Thyroid gland (tissue), 4 donors: ENCODE measurements around the gene CDC45. TPM values are rescaled to one million over a fixed set of nuclear protein-coding genes. Genes with fewer than 3 reads are reported as not detected.

Source experiments
- DNase-seq, 2 donors: peaks; one replicate each; pipeline ENCODE4 v3.0.0-alpha.2; 2019
- H3K27ac ChIP-seq, 3 donors: fragments of 200-600 bp; sonication (generic); 1 replicate in 2 of 3; 2 replicates in 1 of 3; pipeline ENCODE4 v1.5.1; 2016 to 2019; ENCODE audit warnings: mild to moderate bottlenecking in 1 of 3, moderate library complexity in 1 of 3
- H3K27me3 ChIP-seq: fragments of 200-600 bp; sonication (generic); one replicate; pipeline ENCODE4 v1.5.1; 2019
- H3K36me3 ChIP-seq, 2 donors: fragments of 200-600 bp; sonication (generic); one replicate each; pipeline ENCODE4 v1.5.1; 2016 to 2019
- H3K4me1 ChIP-seq, 2 donors: fragments of 200-600 bp; sonication (generic); one replicate each; pipeline ENCODE4 v1.5.1; 2017 to 2019
- H3K4me3 ChIP-seq, 3 donors: fragments of 200-600 bp; sonication (generic); replicated peaks in 1 of 3; 1 replicate in 2 of 3; 2 replicates in 1 of 3; pipeline ENCODE4 v1.5.1; 2016; ENCODE audit warnings: mild to moderate bottlenecking in 1 of 3
- H3K9me3 ChIP-seq: fragments of 200-600 bp; sonication (generic); one replicate; pipeline ENCODE4 v1.5.1; 2017
- POLR2A ChIP-seq, 2 donors: fragments of 450-650 bp; IDR thresholded peaks; one replicate each; pipeline ENCODE4 v1.6.1; 2017; ENCODE audit warnings: antibody characterized with exemption in 2 of 2, mild to moderate bottlenecking in 2 of 2, moderate library complexity in 1 of 2
- WGBS, 2 donors: methylation state at CpG; one replicate each; pipeline ENCODE4 v1.1.5; 2017; 5-methylcytosine and 5-hydroxymethylcytosine counted together
- intact Hi-C: fragments of 100-400 bp; cut with DNase I; formaldehyde crosslinking; loops from one replicate; pipeline ENCODE4 v1.15.1; 2023
- total RNA-seq, 4 donors: library from RNA; depleted of rRNA; stranded (reverse); fragments of >200 nt; gene quantifications; one replicate each; pipeline ENCODE4 v1.2.3, GENCODE V29; 2016
- TF ChIP-seq, protein P1 (sequence below), 6 experiments: fragments of 200-600 bp in 3 of 6; fragments of 450-650 bp in 3 of 6; sonication (generic) in 3 of 6; IDR thresholded peaks; one replicate each; pipeline ENCODE4 v1.5.1; 2016 to 2019; ENCODE audit warnings: antibody characterized with exemption in 6 of 6, mild to moderate bottlenecking in 2 of 6, inconsistent platforms in 1 of 6, moderate library complexity in 1 of 6

The CDC45 gene
- total RNA-seq, 4 donors from 2014 or later = 0.24 to 1.9 (median 1.7) TPM; not detected in 1

GRCh38 chr22:19537941-19538488 lies 58.3 kb downstream of the CDC45 start:
- WGBS, 2 donors = 84 to 92% methylated on average over 5 of the region's 5 CpGs
- TF ChIP-seq POLR2A (IDR thresholded peaks at IDR 0.05) = no peak
- TF ChIP-seq, protein P1, sequence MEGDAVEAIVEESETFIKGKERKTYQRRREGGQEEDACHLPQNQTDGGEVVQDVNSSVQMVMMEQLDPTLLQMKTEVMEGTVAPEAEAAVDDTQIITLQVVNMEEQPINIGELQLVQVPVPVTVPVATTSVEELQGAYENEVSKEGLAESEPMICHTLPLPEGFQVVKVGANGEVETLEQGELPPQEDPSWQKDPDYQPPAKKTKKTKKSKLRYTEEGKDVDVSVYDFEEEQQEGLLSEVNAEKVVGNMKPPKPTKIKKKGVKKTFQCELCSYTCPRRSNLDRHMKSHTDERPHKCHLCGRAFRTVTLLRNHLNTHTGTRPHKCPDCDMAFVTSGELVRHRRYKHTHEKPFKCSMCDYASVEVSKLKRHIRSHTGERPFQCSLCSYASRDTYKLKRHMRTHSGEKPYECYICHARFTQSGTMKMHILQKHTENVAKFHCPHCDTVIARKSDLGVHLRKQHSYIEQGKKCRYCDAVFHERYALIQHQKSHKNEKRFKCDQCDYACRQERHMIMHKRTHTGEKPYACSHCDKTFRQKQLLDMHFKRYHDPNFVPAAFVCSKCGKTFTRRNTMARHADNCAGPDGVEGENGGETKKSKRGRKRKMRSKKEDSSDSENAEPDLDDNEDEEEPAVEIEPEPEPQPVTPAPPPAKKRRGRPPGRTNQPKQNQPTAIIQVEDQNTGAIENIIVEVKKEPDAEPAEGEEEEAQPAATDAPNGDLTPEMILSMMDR (IDR thresholded peaks at IDR 0.05) = no peak
- intact Hi-C loops = no loop called here

GRCh38 chr22:19540394-19540793 lies 60.7 kb downstream of the CDC45 start:
- Histone ChIP-seq H3K4me1 (peaks cover 0 to 3% of the 10 kb centered on the region in 2 donors), H3K9me3 (no peaks in the 10 kb centered on the region), H3K27ac (no peak overlapping the region), H3K36me3 (no peaks in the 10 kb centered on the region), H3K4me3 (no peak overlapping the region), H3K27me3 (no peaks in the 10 kb centered on the region)
- DNase-seq = no peak
- intact Hi-C loops = no loop called here
- no peak for TF ChIP-seq POLR2A (IDR thresholded peaks at IDR 0.05)
- TF ChIP-seq, protein P1 (IDR thresholded peaks at IDR 0.05) = no peak

More at GRCh38 chr22:19537941-19538488, 58.3 kb downstream of the CDC45 start:
- no peaks in the 10 kb centered on the region for H3K36me3 ChIP-seq
- no peak overlapping the region for H3K27ac ChIP-seq
- H3K4me1 ChIP-seq = no peaks in the 10 kb centered on the region
- H3K4me3 ChIP-seq = no peak overlapping the region
- no peaks in the 10 kb centered on the region for H3K9me3 ChIP-seq
- no peak for DNase-seq
- no peaks in the 10 kb centered on the region for H3K27me3 ChIP-seq

DNA sequence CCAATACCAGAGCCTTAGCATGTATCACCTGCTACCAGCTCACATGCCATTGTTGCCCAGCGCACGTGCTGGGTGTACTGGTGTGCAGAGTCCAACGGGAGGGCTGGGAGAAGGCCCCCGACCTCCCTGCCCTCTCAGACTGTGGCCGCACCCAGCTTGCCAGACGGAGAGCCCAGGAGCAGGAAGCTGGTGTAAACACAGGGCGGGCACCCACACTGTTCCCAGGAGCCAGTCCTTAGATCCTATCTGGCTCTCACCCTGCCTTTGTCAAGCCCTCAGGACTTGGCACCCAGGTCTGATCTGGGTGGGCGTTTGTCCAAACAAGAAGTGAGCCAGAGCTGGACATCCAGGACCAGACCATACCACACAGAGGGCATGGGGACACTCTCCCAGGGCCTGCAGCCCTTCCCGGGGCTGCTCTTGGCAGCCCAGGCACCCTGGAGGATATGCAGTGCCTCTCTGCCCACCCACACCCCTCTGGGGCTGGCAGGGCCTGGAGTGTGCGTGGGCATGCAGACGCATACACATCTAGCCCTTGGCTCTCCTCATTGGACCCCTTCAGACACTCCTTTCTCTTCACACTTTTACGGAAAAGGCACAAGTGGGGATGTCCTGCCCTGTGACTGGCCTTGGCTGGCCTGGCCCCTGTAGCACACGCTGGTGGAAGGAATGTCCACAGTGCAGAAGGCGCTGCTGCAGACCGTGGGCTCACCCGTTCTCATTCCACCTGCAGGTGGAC lies 64.4 kb downstream of the CDC45 start:
- Histone ChIP-seq H3K27ac (no peak overlapping the region), H3K27me3 (no peaks in the 10 kb centered on the region), H3K4me3 (no peak overlapping the region), H3K4me1 (peaks cover 0 to 3% of the 10 kb centered on the region in 2 donors), H3K36me3 (no peaks in the 10 kb centered on the region), H3K9me3 (no peaks in the 10 kb centered on the region)
- intact Hi-C loops = no loop called here
- TF ChIP-seq, protein P1 (IDR thresholded peaks at IDR 0.05) = no peak
- TF ChIP-seq POLR2A (IDR thresholded peaks at IDR 0.05) = no peak
- 61 to 77% methylated on average over 11 to 13 of the region's 16 CpGs for WGBS, 2 donors
- peak in 1 of 2 donors; percentile 33 for DNase-seq

DNA sequence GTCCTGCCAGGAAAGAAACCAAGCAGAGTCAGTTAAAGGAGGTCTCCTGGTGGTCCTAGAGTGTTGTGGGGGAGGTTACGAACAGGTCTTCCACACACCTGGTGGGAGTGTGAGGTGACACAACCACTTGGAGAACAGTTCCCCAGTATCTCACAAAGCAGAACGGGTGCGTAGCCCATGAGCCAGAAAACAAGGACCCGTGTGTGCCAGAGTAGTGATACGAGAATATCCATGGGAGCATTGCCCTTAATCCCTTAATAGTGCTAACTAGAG lies 66.2 kb downstream of the CDC45 start:
- Histone ChIP-seq H3K4me1 (peaks cover 0 to 3% of the 10 kb centered on the region in 2 donors), H3K4me3 (no peak overlapping the region), H3K9me3 (no peaks in the 10 kb centered on the region), H3K27me3 (no peaks in the 10 kb centered on the region), H3K27ac (no peak overlapping the region), H3K36me3 (no peaks in the 10 kb centered on the region)
- WGBS, 2 donors = 88 to 93% methylated on average over 5 of the region's 5 CpGs
- intact Hi-C loops = no loop called here
- TF ChIP-seq, protein P1 (IDR thresholded peaks at IDR 0.05) = no peak
- TF ChIP-seq POLR2A (IDR thresholded peaks at IDR 0.05) = no peak
- DNase-seq = no peak

- no peaks in the 10 kb centered on the region for H3K27me3 ChIP-seq
- no peaks in the 10 kb centered on the region for H3K36me3 ChIP-seq
- no peak for TF ChIP-seq POLR2A (IDR thresholded peaks at IDR 0.05)
- TF ChIP-seq, protein P1 (IDR thresholded peaks at IDR 0.05) = no peak
- 73 to 76% methylated on average over 6 of the region's 6 CpGs for WGBS, 2 donors
- DNase-seq = no peak
- no peak overlapping the region for H3K27ac ChIP-seq
- H3K9me3 ChIP-seq = no peaks in the 10 kb centered on the region
- intact Hi-C loops = no loop called here
- H3K4me3 ChIP-seq = no peak overlapping the region
- H3K4me1 ChIP-seq = peaks cover 0 to 3% of the 10 kb centered on the region in 2 donors
Observed at GRCh38 chr22:19546680-19547079, 67.0 kb downstream of the CDC45 start.
